ENCODE data around the gene ISLR2.

The ISLR2 gene

DNA sequence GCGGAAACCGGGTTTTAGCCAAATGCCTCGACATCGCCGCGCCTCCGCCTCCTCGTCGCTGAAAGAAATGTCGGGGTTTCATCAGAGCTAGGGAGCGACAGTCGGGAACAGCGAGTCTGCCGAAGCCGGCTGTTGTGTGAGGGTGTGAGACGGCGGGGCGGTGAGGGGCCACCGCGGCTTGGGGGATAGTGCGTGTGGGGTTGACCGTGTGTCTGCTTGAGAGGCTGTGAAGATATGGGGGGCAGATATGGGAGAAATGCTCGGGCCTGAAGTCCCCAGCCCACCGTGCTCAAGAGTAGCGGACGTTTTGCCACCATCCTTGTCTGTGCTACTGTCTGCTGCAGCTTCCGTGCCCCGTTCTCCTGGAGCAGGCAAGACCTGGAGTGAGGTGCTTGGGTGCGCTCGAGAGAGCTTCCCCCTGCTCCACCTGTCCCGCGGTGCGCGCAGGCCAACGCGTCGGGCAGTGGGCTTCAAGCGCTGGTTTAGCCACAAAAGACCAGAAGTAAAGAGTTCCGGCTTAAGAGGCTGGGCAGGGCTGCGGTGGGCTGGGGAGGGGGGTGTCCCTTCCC, 716 bp upstream of the ISLR2 start:
- DNase-seq: no peak

GRCh38 chr15:74130849-74131627, 652 bp downstream of the ISLR2 start:
- no peak for DNase-seq

DNA sequence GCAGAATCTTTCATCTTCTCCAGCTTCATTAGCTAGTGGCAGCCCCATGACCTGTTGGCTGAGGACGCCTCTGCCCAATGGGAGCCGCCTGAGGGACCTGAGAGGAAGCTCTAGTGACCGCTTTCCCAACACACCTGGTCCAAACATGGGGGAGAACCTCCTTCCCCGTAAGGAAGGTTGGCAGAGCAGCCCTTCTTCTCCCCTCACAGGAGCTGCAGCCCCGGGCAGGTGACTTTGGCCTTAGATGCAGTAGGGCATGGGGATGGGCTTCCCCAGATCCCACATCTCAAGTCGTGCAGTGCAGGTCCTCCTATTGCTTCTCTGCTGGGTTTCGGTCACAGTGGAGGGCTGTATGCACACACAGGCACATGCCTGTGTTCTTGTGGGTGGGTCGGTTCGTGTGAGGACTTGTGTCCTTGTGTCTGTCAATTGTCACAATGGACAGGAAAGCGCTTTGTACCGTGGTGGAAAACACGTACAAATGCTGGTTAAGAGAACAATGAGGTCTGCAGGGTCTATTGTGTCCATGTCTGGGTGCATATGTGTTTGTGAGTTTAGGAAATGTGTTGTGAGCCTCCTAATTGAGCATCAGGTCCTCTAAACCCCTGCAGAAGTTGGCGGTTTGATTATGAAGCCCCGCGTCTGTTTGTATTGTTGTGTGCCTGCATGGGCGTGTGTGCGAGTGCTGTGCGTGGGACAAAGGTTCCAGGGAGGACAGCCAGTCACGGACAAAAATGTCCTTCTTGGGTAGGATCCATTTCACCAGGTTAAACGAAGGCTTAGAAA, 1.4 kb downstream of the ISLR2 start:
- no peak for DNase-seq

- DNase-seq: no peak
These were observed 2.6 kb downstream of the ISLR2 start for GRCh38 chr15:74132681-74133651.

GRCh38 chr15:74133694-74134386, 3.5 kb downstream of the ISLR2 start:
- DNase-seq: no peak

- DNase-seq: no peak
These were observed 4.1 kb downstream of the ISLR2 start for GRCh38 chr15:74134387-74135027.

GRCh38 chr15:74135041-74135565, 4.7 kb downstream of the ISLR2 start:
- DNase-seq: no peak

- DNase-seq: no peak
These were observed 6.1 kb downstream of the ISLR2 start for GRCh38 chr15:74136540-74136813.

GRCh38 chr15:74136814-74137536, 6.6 kb downstream of the ISLR2 start:
- no peak for DNase-seq

GRCh38 chr15:74137537-74137894, 7.1 kb downstream of the ISLR2 start:
- no peak for DNase-seq

GRCh38 chr15:74138642-74139041, 8.3 kb downstream of the ISLR2 start:
- DNase-seq: no peak

- DNase-seq: no peak
These were observed 11.2 kb downstream of the ISLR2 start for GRCh38 chr15:74141591-74141990.

- no peak for DNase-seq
These were observed 13.9 kb downstream of the ISLR2 start for GRCh38 chr15:74144153-74144775.

DNA sequence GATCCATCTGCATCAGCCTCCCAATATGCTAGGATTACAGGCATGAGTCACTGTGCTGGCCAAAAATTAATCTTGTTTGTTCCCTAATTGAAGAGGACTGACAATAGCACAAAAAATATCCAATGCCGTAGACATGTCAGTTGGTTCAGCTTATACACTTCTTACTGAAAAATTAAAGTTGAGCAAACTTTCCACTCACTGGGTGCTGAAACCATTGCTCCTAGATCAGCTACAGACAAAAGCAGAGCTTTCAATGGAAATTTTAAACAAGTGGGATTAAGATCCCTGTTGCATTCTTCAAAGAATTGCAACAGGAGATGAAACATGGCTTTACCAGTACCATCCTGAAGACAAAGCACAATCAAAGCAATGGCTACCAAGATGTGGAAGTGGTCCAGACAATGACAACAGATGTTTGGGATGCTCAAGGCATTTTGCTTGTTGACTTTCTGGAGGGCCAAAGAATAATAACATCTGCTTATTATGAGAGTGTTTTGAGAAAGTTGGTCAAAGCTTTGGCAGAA, 16.0 kb downstream of the ISLR2 start:
- no peak for DNase-seq

GRCh38 chr15:74147051-74147450, 16.7 kb downstream of the ISLR2 start:
- no peak for DNase-seq

DNA sequence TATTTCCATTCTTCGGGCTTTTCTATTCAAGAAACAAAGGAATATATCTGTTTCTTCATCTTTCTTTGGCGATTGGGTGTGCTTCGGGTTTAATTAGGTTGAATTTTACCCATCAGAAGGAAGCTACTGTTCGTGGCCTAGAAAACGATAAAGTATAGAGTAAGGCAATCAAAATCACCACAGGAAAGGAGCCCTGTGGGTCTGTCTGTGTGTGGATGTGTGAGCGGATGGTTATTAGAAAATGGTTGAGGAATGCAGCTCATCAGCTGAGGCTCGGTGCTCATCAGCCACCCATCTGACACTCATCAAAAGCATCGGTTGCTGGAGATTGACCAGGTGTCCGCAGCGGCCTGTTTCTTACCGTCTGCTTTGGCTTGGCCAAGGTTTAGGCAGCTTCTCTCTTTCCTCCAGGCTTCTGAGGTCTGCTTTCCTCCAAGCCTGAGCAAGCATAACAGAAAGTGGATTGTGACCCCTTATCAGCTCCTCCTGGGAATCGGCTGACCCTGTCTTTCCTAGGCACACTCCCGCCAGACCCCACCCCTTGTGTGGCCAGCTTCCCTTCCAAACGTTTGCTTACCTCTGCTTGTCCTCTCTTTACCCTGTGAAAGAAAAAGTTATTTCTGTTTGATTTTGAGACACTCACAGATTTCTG, 25.5 kb downstream of the ISLR2 start:
- no peak for DNase-seq

- DNase-seq: no peak
These were observed 26.5 kb downstream of the ISLR2 start for GRCh38 chr15:74156678-74157411.

- DNase-seq: no peak
These were observed 27.8 kb downstream of the ISLR2 start for GRCh38 chr15:74157868-74158827.
